IgD-negative memory B cell (primary cell): Measurements from ENCODE around the gene VPS13A. TPM values are rescaled to one million over a fixed set of nuclear protein-coding genes. Genes with fewer than 3 reads are reported as not detected.
"Not testable (repeated sequence)": the region's sequence is repeated elsewhere in the genome, so short reads cannot be mapped to it uniquely, and the experiment has no call there.

Experiments
- H3K27ac Mint-ChIP-seq, 3 donors: one replicate each; pipeline ENCODE4 v1.8.0; 2020 to 2022; ENCODE audit warnings: mild to moderate bottlenecking in 3 of 3, mixed read lengths in 3 of 3, moderate library complexity in 1 of 3
- H3K27me3 Mint-ChIP-seq: one replicate; pipeline ENCODE4 v1.8.0; 2021; ENCODE audit warnings: mixed read lengths
- H3K36me3 Mint-ChIP-seq: one replicate; pipeline ENCODE4 v1.8.0; 2020; ENCODE audit warnings: mild to moderate bottlenecking, mixed read lengths
- H3K4me1 Mint-ChIP-seq, 3 donors: one replicate each; pipeline ENCODE4 v1.8.0; 2020 to 2022; ENCODE audit warnings: mixed read lengths in 3 of 3, mild to moderate bottlenecking in 1 of 3
- H3K4me3 Mint-ChIP-seq, 4 donors: one replicate each; pipeline ENCODE4 v1.8.0; 2020 to 2022; ENCODE audit warnings: mild to moderate bottlenecking in 4 of 4, mixed read lengths in 4 of 4, moderate library complexity in 3 of 4
- H3K9me3 Mint-ChIP-seq, 3 donors: one replicate each; pipeline ENCODE4 v1.8.0; 2020 to 2021; ENCODE audit warnings: mixed read lengths in 3 of 3, mild to moderate bottlenecking in 1 of 3
- polyA plus RNA-seq: library from polyadenylated mRNA; unstranded; fragments of 300-500 nt; fragmentation: Illumina TruSeq; gene quantifications from one replicate; pipeline ENCODE4 v1.2.3, GENCODE V29; 2021

Gene VPS13A
- polyA plus RNA-seq, 1 donor from 2014 or later = 3.9 TPM

- Mint-ChIP-seq H3K36me3 (no peaks in the 10 kb centered on the region), H3K27ac (no peak overlapping the region), H3K27me3 (peaks cover 6% of the 10 kb centered on the region)
These were observed 261.3 kb downstream of the VPS13A start for GRCh38 chr9:77438653-77439052.

GRCh38 chr9:77440057-77440456 is 262.7 kb downstream of the VPS13A start:
- Mint-ChIP-seq H3K36me3 (no peaks in the 10 kb centered on the region), H3K4me1 (peaks cover 0 to 2% (median 0%) of the 10 kb centered on the region in 3 donors), H3K27ac (no peak overlapping the region), H3K4me3 (no peak overlapping the region), H3K27me3 (peaks cover 6% of the 10 kb centered on the region), H3K9me3 (no peaks in the 10 kb centered on the region)

More at GRCh38 chr9:77438653-77439052, 261.3 kb downstream of the VPS13A start:
- no peaks in the 10 kb centered on the region for H3K9me3 Mint-ChIP-seq
- peaks cover 0 to 2% (median 0%) of the 10 kb centered on the region in 3 donors for H3K4me1 Mint-ChIP-seq
- H3K4me3 Mint-ChIP-seq = no peak overlapping the region

- not testable (repeated sequence) for H3K9me3 Mint-ChIP-seq, H3K4me1 Mint-ChIP-seq, H3K27ac Mint-ChIP-seq, H3K36me3 Mint-ChIP-seq, H3K27me3 Mint-ChIP-seq, H3K4me3 Mint-ChIP-seq
These were observed 263.8 kb downstream of the VPS13A start for GRCh38 chr9:77441124-77441523.

- Mint-ChIP-seq H3K27ac (no peak overlapping the region), H3K9me3 (peaks cover 0 to 1% (median 0%) of the 10 kb centered on the region in 3 donors), H3K4me3 (no peak overlapping the region), H3K36me3 (no peaks in the 10 kb centered on the region), H3K27me3 (peaks cover 1% of the 10 kb centered on the region), H3K4me1 (peaks cover 0 to 2% (median 0%) of the 10 kb centered on the region in 3 donors)
These were observed 265.1 kb downstream of the VPS13A start for GRCh38 chr9:77442436-77442835.

- H3K4me1 Mint-ChIP-seq = no peaks in the 10 kb centered on the region
- H3K27me3 Mint-ChIP-seq = peaks cover 2% of the 10 kb centered on the region
- H3K36me3 Mint-ChIP-seq = no peaks in the 10 kb centered on the region
- H3K9me3 Mint-ChIP-seq = peaks cover 0 to 5% (median 5%) of the 10 kb centered on the region in 3 donors
- no peak overlapping the region for H3K4me3 Mint-ChIP-seq
- H3K27ac Mint-ChIP-seq = peak overlapping the region in 1 of 3 donors; percentile 33
These were observed 270.3 kb downstream of the VPS13A start for GRCh38 chr9:77447646-77448045.

GRCh38 chr9:77449240-77450084 is 272.1 kb downstream of the VPS13A start:
- peaks cover 0 to 5% (median 5%) of the 10 kb centered on the region in 3 donors for H3K9me3 Mint-ChIP-seq
- H3K27me3 Mint-ChIP-seq = peaks cover 2% of the 10 kb centered on the region

GRCh38 chr9:77450085-77450475 is 272.7 kb downstream of the VPS13A start:
- H3K4me1 Mint-ChIP-seq = peaks cover 2 to 12% (median 6%) of the 10 kb centered on the region in 3 donors
- H3K9me3 Mint-ChIP-seq = peaks cover 0 to 5% (median 5%) of the 10 kb centered on the region in 3 donors
- no peak overlapping the region for H3K27ac Mint-ChIP-seq
- no peaks in the 10 kb centered on the region for H3K36me3 Mint-ChIP-seq
- H3K27me3 Mint-ChIP-seq = peaks cover 2% of the 10 kb centered on the region
- H3K4me3 Mint-ChIP-seq = peak overlapping the region in 1 of 4 donors; percentile 24

More at GRCh38 chr9:77449240-77450084, 272.1 kb downstream of the VPS13A start:
- Mint-ChIP-seq H3K4me1 (peaks cover 2 to 8% (median 6%) of the 10 kb centered on the region in 3 donors), H3K4me3 (no peak overlapping the region), H3K36me3 (no peaks in the 10 kb centered on the region), H3K27ac (no peak overlapping the region)

- H3K27me3 Mint-ChIP-seq = peaks cover 3% of the 10 kb centered on the region
- no peaks in the 10 kb centered on the region for H3K36me3 Mint-ChIP-seq
- peaks cover 2 to 12% (median 6%) of the 10 kb centered on the region in 3 donors for H3K4me1 Mint-ChIP-seq
- peaks cover 0 to 5% (median 5%) of the 10 kb centered on the region in 3 donors for H3K9me3 Mint-ChIP-seq
- no peak overlapping the region for H3K4me3 Mint-ChIP-seq
- no peak overlapping the region for H3K27ac Mint-ChIP-seq
These were observed 274.2 kb downstream of the VPS13A start for GRCh38 chr9:77451507-77451906.

GRCh38 chr9:77453825-77454647 is 276.7 kb downstream of the VPS13A start:
- no peaks in the 10 kb centered on the region for H3K36me3 Mint-ChIP-seq
- H3K27me3 Mint-ChIP-seq = peaks cover 6% of the 10 kb centered on the region
- peaks cover 0 to 2% (median 0%) of the 10 kb centered on the region in 3 donors for H3K9me3 Mint-ChIP-seq
- H3K4me1 Mint-ChIP-seq = peaks cover 5 to 14% (median 6%) of the 10 kb centered on the region in 3 donors
- peak overlapping the region in 1 of 3 donors; percentile 11 for H3K27ac Mint-ChIP-seq
- peak overlapping the region; percentile 71 to 94 (median 90) for H3K4me3 Mint-ChIP-seq

GRCh38 chr9:77454663-77455062 is 277.3 kb downstream of the VPS13A start:
- Mint-ChIP-seq H3K4me1 (peaks cover 5 to 14% (median 6%) of the 10 kb centered on the region in 3 donors), H3K27me3 (peaks cover 6% of the 10 kb centered on the region), H3K9me3 (peaks cover 0 to 2% (median 0%) of the 10 kb centered on the region in 3 donors), H3K4me3 (no peak overlapping the region), H3K27ac (no peak overlapping the region), H3K36me3 (no peaks in the 10 kb centered on the region)

GRCh38 chr9:77455312-77455927 is 278.1 kb downstream of the VPS13A start:
- Mint-ChIP-seq H3K27me3 (peaks cover 4% of the 10 kb centered on the region), H3K9me3 (peaks cover 0 to 2% (median 0%) of the 10 kb centered on the region in 3 donors), H3K4me1 (peaks cover 5 to 14% (median 6%) of the 10 kb centered on the region in 3 donors), H3K4me3 (no peak overlapping the region), H3K36me3 (no peaks in the 10 kb centered on the region), H3K27ac (no peak overlapping the region)

GRCh38 chr9:77456829-77457437 is 279.6 kb downstream of the VPS13A start:
- H3K36me3 Mint-ChIP-seq = no peaks in the 10 kb centered on the region
- H3K4me3 Mint-ChIP-seq = no peak overlapping the region
- peaks cover 5 to 14% (median 6%) of the 10 kb centered on the region in 3 donors for H3K4me1 Mint-ChIP-seq
- no peaks in the 10 kb centered on the region for H3K9me3 Mint-ChIP-seq
- H3K27me3 Mint-ChIP-seq = peaks cover 6% of the 10 kb centered on the region
- no peak overlapping the region for H3K27ac Mint-ChIP-seq

- Mint-ChIP-seq H3K36me3 (no peaks in the 10 kb centered on the region), H3K27ac (peak overlapping the region in 1 of 3 donors; percentile 41), H3K27me3 (peaks cover 8% of the 10 kb centered on the region), H3K4me1 (peaks cover 5 to 14% (median 6%) of the 10 kb centered on the region in 3 donors), H3K9me3 (no peaks in the 10 kb centered on the region), H3K4me3 (no peak overlapping the region)
These were observed 280.7 kb downstream of the VPS13A start for GRCh38 chr9:77457916-77458592.

- H3K9me3 Mint-ChIP-seq = peaks cover 0 to 4% (median 0%) of the 10 kb centered on the region in 3 donors
- H3K27ac Mint-ChIP-seq = no peak overlapping the region
- H3K4me1 Mint-ChIP-seq = peaks cover 0 to 3% (median 2%) of the 10 kb centered on the region in 3 donors
- no peaks in the 10 kb centered on the region for H3K36me3 Mint-ChIP-seq
- peaks cover 9% of the 10 kb centered on the region for H3K27me3 Mint-ChIP-seq
- H3K4me3 Mint-ChIP-seq = no peak overlapping the region
These were observed 283.6 kb downstream of the VPS13A start for GRCh38 chr9:77460938-77461337.
